ENCODE results near the gene OSBPL3. TPM values are rescaled to one million over a fixed set of nuclear protein-coding genes. Genes with fewer than 3 reads are reported as not detected.

Gene OSBPL3
- total RNA-seq, 4 donors from 2014 or later: 1.2 to 9.0 (median 3.5) TPM

DNA sequence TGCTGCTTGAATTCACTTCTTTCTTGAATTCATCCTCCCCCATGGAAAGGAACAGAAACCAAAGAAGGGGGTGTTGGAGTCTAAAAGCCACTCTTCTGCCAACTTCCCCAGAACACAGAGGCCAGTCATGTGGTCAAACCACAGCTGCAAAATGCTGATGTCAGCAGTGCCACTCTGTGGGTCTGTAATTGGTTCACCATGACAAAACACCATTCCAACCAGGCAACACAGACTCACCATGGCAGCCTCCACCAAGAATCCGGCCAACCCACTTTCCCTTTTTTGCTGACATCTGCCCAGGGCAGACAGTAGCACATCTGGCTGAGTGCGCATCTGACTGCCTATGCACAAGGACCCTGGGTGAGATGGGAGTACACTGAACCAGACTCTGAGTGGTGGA is 16.8 kb downstream of the OSBPL3 start:
- H3K27ac ChIP-seq: no peak overlapping the region
- DNase-seq: no peak

DNA sequence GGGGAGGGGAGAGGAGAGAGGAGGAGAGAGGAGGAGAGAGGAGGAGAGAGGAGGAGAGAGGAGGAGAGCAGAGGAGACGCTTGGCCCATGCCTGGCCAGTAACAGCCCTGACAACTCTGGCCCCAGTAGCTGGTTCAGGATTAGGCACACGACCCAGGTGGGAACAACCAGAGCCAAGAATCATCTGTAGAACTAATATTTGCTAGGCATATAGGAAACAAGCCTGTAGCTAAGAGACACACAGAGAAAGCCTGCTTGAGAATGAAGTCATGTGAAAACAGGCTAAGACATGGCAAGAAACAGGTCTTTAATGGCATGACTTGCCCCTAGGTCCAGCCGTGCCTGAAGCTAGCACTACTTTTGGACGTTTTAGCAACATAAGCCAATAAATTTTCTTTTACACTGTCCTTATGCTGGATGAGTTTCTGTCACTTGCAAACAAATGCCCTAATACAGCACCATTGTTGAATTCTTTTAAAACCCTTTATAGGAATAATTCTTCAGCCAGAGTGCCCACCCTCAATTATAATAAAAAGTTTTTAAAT is 17.5 kb downstream of the OSBPL3 start:
- Histone ChIP-seq H3K9me3 (no peaks in the 10 kb centered on the region), H3K36me3 (no peaks in the 10 kb centered on the region), H3K4me3 (no peak overlapping the region), H3K27ac (no peak overlapping the region), H3K27me3 (no peaks in the 10 kb centered on the region), H3K4me1 (no peaks in the 10 kb centered on the region)
- no peak for DNase-seq
- intact Hi-C loops (cut with DNase I; ENCODE audit: low total_unique reads): no loop called here
- TF ChIP-seq, protein P1, sequence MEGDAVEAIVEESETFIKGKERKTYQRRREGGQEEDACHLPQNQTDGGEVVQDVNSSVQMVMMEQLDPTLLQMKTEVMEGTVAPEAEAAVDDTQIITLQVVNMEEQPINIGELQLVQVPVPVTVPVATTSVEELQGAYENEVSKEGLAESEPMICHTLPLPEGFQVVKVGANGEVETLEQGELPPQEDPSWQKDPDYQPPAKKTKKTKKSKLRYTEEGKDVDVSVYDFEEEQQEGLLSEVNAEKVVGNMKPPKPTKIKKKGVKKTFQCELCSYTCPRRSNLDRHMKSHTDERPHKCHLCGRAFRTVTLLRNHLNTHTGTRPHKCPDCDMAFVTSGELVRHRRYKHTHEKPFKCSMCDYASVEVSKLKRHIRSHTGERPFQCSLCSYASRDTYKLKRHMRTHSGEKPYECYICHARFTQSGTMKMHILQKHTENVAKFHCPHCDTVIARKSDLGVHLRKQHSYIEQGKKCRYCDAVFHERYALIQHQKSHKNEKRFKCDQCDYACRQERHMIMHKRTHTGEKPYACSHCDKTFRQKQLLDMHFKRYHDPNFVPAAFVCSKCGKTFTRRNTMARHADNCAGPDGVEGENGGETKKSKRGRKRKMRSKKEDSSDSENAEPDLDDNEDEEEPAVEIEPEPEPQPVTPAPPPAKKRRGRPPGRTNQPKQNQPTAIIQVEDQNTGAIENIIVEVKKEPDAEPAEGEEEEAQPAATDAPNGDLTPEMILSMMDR (IDR thresholded peaks at IDR 0.05): no peak
- no peak for TF ChIP-seq POLR2A (IDR thresholded peaks at IDR 0.05)

More for the DNA sequence above, 16.8 kb downstream of the OSBPL3 start:
- Histone ChIP-seq H3K9me3 (no peaks in the 10 kb centered on the region), H3K4me1 (no peaks in the 10 kb centered on the region), H3K36me3 (no peaks in the 10 kb centered on the region), H3K4me3 (no peak overlapping the region), H3K27me3 (no peaks in the 10 kb centered on the region)
- intact Hi-C loops (cut with DNase I; ENCODE audit: low total_unique reads): no loop called here
- TF ChIP-seq, protein P1 (IDR thresholded peaks at IDR 0.05): no peak
- no peak for TF ChIP-seq POLR2A (IDR thresholded peaks at IDR 0.05)

DNA sequence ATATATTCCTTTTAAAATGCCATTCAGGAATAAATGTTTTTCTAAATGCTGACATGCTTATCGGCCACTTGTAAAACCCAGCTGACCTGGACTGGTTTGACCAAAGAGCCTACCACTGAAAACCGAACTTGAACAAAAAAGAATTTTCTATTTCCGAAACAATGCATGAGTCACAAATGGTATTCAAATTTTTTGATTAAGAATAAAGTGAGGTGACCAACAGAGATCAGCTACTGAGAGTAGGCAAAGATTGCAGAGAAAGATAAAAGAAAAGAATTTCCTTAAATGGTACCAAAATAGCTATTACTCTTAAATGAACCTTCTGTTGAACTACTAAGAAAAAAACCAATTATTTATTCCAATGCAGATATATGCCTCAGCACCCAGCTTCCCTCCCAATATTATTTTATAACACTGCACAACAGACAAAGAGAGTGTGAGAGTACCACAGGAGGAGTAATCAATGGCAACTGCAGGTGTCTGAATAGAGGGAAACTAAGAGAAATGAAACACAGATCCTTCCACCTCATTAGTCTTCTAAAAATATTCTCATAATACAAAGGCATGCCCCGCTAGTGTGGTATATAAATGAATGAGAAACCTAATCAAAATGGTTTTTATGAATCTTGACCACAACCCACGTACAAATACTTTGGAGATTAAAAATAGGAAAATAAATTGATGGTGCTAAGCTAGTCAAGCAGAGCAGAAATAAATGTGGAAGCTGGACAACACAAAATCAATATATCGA is 20.1 kb downstream of the OSBPL3 start:
- DNase-seq: no peak
- no peaks in the 10 kb centered on the region for H3K36me3 ChIP-seq

DNA sequence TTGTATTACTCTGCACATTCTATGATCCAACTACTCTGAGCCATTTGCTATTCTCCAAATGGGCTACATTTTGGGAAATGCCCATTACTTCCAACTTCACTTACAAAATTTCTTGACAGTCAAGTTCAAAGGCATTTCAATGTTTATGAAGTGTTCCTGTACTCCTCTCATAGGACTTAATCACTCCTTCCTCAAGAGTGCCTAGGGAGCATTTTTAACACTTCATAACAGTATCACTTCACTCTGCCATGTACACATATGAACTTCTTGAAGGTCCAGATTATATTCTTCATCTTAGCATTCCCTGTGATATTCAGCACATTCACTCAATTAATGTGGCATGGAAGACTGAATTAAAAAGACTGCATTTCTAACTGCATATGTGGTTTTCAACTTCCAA is 21.6 kb downstream of the OSBPL3 start:
- no peak for TF ChIP-seq POLR2A (IDR thresholded peaks at IDR 0.05)
- TF ChIP-seq, protein P1 (IDR thresholded peaks at IDR 0.05): no peak
- Histone ChIP-seq H3K9me3 (no peaks in the 10 kb centered on the region), H3K4me1 (no peaks in the 10 kb centered on the region), H3K36me3 (no peaks in the 10 kb centered on the region), H3K4me3 (no peak overlapping the region), H3K27me3 (no peaks in the 10 kb centered on the region), H3K27ac (no peak overlapping the region)
- intact Hi-C loops (cut with DNase I; ENCODE audit: low total_unique reads): no loop called here
- no peak for DNase-seq

More for the DNA sequence above, 20.1 kb downstream of the OSBPL3 start:
- intact Hi-C loops (cut with DNase I; ENCODE audit: low total_unique reads): no loop called here
- no peaks in the 10 kb centered on the region for H3K9me3 ChIP-seq
- no peak overlapping the region for H3K27ac ChIP-seq
- no peak overlapping the region for H3K4me3 ChIP-seq
- TF ChIP-seq POLR2A (IDR thresholded peaks at IDR 0.05): no peak
- TF ChIP-seq, protein P1 (IDR thresholded peaks at IDR 0.05): no peak
- H3K4me1 ChIP-seq: no peaks in the 10 kb centered on the region
- no peaks in the 10 kb centered on the region for H3K27me3 ChIP-seq

DNA sequence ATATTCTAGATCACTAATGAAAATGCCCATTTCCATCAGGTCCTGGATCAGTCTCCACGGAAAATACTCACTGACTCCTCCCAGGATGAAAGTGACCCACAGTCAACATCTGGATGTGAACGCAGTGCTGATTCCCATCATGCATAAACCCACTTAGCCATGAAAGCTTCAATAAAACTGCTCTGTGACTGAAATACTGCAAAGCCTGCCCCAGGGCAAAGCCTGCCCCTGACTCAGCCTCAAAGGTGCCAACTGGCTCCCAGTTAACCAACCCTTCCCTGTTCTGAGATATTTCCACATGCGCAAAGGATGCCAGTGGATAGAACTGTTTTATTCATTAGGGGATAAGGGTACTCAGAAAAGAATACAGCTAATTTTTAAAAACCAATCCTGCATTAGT is 24.0 kb downstream of the OSBPL3 start:
- intact Hi-C loops (cut with DNase I; ENCODE audit: low total_unique reads): no loop called here
- H3K36me3 ChIP-seq: no peaks in the 10 kb centered on the region
- H3K4me3 ChIP-seq: no peak overlapping the region
- H3K4me1 ChIP-seq: no peaks in the 10 kb centered on the region
- DNase-seq: no peak
- TF ChIP-seq, protein P1 (IDR thresholded peaks at IDR 0.05): no peak
- no peak for TF ChIP-seq POLR2A (IDR thresholded peaks at IDR 0.05)
- H3K27ac ChIP-seq: no peak overlapping the region
- no peaks in the 10 kb centered on the region for H3K9me3 ChIP-seq
- no peaks in the 10 kb centered on the region for H3K27me3 ChIP-seq

Data from uterus (tissue), 4 donors.